Neutrophil (primary cell): Measurements from ENCODE around the gene SSU72.

Experiments used
- H3K27ac ChIP-seq: fragments of 200-600 bp; sonication (generic); 2 replicates; pipeline ENCODE4 v1.5.1; 2016; ENCODE audit warnings: mild to moderate bottlenecking, moderate library complexity
- H3K27me3 ChIP-seq: fragments of 200-600 bp; sonication (generic); 2 replicates; pipeline ENCODE4 v1.6.0; 2016; ENCODE audit warnings: mild to moderate bottlenecking
- H3K36me3 ChIP-seq: fragments of 200-600 bp; sonication (generic); 2 replicates; pipeline ENCODE4 v1.5.1; 2017
- H3K4me1 ChIP-seq, 2 experiments: fragments of 200-600 bp in 1 of 2; sonication (generic) in 1 of 2; 1 replicate in 1 of 2; 2 replicates in 1 of 2; pipeline versions ENCODE4 v1.5.1 to v1.6.1; 2013 to 2016; ENCODE audit warnings: low read depth in 1 of 2, low read length in 1 of 2, mild to moderate bottlenecking in 1 of 2, moderate library complexity in 1 of 2; ENCODE audit not compliant: control insufficient read depth in 1 of 2, insufficient read depth in 1 of 2
- H3K4me3 ChIP-seq, 2 experiments: fragments of 200-600 bp in 1 of 2; sonication (generic) in 1 of 2; 1 replicate in 1 of 2; 2 replicates in 1 of 2; pipeline ENCODE4 v1.5.1; 2013 to 2016; ENCODE audit warnings: low read depth in 1 of 2, low read length in 1 of 2, mild to moderate bottlenecking in 1 of 2, moderate library complexity in 1 of 2
- H3K9me3 ChIP-seq: fragments of 200-600 bp; sonication (generic); 2 replicates; pipeline ENCODE4 v1.5.1; 2016
- CTCF ChIP-seq: fragments of 200-600 bp; sonication (generic); IDR thresholded peaks from 2 replicates; pipeline ENCODE4 v1.5.1; 2016; ENCODE audit warnings: antibody characterized with exemption

The SSU72 gene

GRCh38 chr1:1545946-1546737 is 28.5 kb downstream of the SSU72 start:
- Histone ChIP-seq H3K27ac (no peak overlapping the region), H3K27me3 (peaks cover 5% of the 10 kb centered on the region), H3K36me3 (peaks cover 70% of the 10 kb centered on the region), H3K4me3 (no peak overlapping the region), H3K9me3 (no peaks in the 10 kb centered on the region), H3K4me1 (no peaks in the 10 kb centered on the region)
- TF ChIP-seq CTCF, result no peak

GRCh38 chr1:1544544-1544943 is 30.1 kb downstream of the SSU72 start:
- Histone ChIP-seq H3K36me3 (peaks cover 75% of the 10 kb centered on the region), H3K4me3 (no peak overlapping the region), H3K9me3 (no peaks in the 10 kb centered on the region), H3K27me3 (peaks cover 21% of the 10 kb centered on the region), H3K4me1 (peaks cover 0 to 6% of the 10 kb centered on the region in 2 experiments), H3K27ac (no peak overlapping the region)
- no peak for TF ChIP-seq CTCF

GRCh38 chr1:1543706-1544099 is 31.0 kb downstream of the SSU72 start:
- Histone ChIP-seq H3K27me3 (peaks cover 30% of the 10 kb centered on the region), H3K27ac (no peak overlapping the region), H3K4me3 (no peak overlapping the region), H3K4me1 (peaks cover 0 to 6% of the 10 kb centered on the region in 2 experiments), H3K9me3 (no peaks in the 10 kb centered on the region), H3K36me3 (peaks cover 73% of the 10 kb centered on the region)
- TF ChIP-seq CTCF, result no peak

GRCh38 chr1:1542766-1543705 is 31.6 kb downstream of the SSU72 start:
- H3K4me3 ChIP-seq, result no peak overlapping the region
- H3K36me3 ChIP-seq, result peaks cover 67% of the 10 kb centered on the region
- TF ChIP-seq CTCF, result no peak
- H3K9me3 ChIP-seq, result no peaks in the 10 kb centered on the region
- H3K27me3 ChIP-seq, result peaks cover 36% of the 10 kb centered on the region
- H3K27ac ChIP-seq, result no peak overlapping the region
- peaks cover 0 to 6% of the 10 kb centered on the region in 2 experiments for H3K4me1 ChIP-seq

- TF ChIP-seq CTCF, result no peak
- Histone ChIP-seq H3K27ac (no peak overlapping the region), H3K36me3 (peaks cover 63% of the 10 kb centered on the region), H3K9me3 (no peaks in the 10 kb centered on the region), H3K27me3 (peaks cover 36% of the 10 kb centered on the region), H3K4me3 (no peak overlapping the region), H3K4me1 (peaks cover 0 to 6% of the 10 kb centered on the region in 2 experiments)
Observed at GRCh38 chr1:1541956-1542765, 32.5 kb downstream of the SSU72 start.
